T-helper 2 cell treated with Interferon-gamma antibody and Interleukin-4, amounts not matched to agents 100 ng/mL and 5 ng/mL, for 36 hours (primary cell): Measurements from ENCODE around the gene CAPN1. TPM values are rescaled to one million over a fixed set of nuclear protein-coding genes. Genes with fewer than 3 reads are reported as not detected.

ENCODE experiments used
- intact Hi-C: fragments of 100-400 bp; cut with micrococcal nuclease; formaldehyde crosslinking; loops from one replicate; pipeline ENCODE4 v1.15.1; 2023
- total RNA-seq: library from RNA; stranded (reverse); gene quantifications from 2 replicates; pipeline ENCODE4 v1.2.3, GENCODE V29; 2022

The CAPN1 gene
- total RNA-seq, 1 donor from 2014 or later: 205 TPM

DNA sequence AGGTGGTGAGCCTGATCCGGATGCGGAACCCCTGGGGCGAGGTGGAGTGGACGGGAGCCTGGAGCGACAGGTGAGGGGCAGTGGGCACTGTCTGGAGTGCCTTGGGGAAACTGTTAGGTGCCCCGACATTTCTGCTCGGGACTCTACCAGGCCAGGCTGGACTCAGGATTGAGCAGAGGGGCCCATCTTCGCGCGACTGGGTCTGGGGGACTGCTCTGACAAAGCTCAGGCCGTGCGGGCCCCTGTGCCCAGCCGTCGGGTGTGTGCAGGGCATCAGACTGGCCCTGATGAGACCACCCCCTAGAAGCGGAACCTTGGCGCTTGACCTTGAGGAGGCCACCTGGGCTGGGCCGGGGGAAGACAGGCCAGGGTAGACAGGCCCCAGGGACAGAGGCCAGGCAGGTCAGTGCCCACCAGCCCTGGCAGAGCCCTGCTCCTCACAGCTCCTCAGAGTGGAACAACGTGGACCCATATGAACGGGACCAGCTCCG, 6.3 kb downstream of the CAPN1 start:
- intact Hi-C loops: loop anchor here (10.0 kb wide), 1 partner anchor 77 kb away; the partner anchor contains the start of gene POLA2

DNA sequence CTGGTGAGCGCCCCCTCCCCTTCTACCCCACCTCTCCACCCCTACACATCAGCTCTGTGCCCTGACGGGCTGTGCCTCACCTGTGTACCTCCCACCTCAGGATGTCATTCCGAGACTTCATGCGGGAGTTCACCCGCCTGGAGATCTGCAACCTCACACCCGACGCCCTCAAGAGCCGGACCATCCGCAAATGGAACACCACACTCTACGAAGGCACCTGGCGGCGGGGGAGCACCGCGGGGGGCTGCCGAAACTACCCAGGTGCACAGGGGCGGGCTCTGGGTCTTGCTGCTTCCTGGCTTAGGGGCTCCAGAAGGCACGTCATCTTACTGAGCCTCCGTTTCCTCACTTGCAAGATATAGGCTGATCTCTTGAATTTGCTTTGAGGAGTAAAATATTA, 6.8 kb downstream of the CAPN1 start:
- intact Hi-C loops: loop anchor here (10.0 kb wide), 1 partner anchor 76 kb away; the partner anchor contains the start of gene POLA2

DNA sequence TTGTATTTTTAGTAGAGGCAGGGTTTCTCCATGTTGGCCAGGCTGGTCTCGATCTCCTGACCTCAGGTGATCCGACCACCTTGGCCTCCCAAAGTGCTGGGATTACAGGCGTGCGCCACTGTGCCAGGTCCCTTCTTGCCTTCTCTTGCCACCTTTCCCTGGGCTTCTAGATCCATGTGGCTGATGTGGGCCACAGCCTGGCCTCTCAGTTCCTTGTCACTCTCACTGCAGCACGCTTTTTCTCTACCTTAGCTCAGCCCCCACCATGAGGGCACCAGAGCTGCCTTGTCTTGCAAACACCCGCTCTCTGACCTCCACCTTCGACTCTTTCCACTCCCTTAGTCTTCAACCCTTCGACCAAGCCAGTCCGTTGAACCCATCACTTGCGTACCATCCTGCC, 7.5 kb downstream of the CAPN1 start:
- intact Hi-C loops: loop anchor here (10.0 kb wide), 1 partner anchor 76 kb away; the partner anchor contains the start of gene POLA2

DNA sequence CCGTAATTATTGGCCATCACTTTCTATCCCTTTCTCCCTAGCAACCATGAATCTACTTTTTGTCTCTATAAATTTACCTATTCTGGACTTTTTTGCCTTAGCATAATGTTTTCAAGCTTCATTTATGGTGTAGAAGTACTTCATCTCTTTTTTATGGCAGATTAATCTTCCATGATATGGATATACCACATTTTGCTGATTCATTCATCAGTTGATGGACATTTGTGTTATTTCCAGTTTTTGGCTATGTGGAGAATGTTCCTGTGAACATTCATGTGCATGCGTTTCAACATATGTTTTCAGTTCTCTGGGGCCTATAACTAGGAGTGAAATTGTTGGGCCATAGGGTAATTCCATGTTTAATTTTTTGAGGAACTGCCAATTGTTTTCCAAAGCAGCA, 12.8 kb downstream of the CAPN1 start:
- intact Hi-C loops: no loop called here

DNA sequence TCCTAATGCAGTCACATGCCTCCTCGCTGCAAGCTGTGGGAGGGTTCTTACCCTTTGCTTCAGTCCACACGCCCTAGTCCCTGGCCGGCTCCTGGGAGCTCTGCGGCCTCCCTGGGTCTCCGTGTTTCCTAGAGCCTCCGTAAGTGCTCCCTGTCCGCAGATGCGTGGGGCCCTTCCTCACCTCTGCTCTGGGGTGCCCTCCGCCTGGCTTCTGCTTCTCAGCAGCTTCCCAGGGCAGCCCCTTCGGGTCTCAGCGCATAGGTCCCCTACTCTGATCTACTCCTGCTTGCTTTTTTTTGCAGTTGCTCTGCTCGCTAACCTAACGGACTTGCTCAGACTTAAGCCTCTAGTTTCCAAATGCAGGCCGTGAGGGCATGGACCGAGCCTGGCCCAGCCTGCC, 22.4 kb downstream of the CAPN1 start:
- intact Hi-C loops: no loop called here

DNA sequence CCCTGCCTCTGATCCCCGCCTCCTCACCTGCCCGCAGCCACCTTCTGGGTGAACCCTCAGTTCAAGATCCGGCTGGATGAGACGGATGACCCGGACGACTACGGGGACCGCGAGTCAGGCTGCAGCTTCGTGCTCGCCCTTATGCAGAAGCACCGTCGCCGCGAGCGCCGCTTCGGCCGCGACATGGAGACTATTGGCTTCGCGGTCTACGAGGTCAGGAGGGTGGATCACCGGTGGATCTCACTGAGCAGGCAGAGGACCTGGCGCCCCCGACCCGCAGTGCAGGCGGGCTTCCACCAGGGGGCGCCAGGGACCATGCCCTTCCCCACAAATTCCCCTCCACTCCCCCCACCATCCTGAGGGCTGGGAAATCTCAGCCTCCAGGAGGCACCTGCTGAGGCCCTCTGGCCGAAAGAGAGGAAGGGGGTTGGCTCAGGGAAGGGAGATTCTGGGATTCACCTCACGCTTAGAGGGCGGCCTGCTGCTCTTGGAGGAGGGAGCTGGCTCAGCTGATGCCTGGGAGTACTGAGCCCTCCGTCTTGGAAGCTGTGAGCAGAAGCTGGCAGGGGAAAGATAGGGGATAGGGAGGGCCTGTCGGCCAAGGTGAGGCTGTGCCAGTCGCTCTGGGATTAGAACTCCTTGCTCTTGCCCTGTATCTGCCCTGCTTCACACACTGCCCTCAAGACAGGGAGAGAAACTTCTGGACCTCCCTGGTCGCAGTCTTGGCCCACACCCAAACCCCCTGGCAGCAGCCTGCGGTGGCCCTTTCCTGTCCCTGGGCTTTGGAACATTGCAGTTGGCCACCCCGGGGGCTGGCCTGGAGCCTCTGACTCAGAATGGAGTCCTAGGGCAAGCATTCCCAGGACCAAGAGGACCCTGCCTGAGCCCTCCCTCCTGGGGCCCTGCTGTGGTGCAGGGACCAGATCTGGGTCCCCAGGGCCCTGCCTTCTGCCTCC, 23.2 kb downstream of the CAPN1 start:
- intact Hi-C loops: no loop called here

DNA sequence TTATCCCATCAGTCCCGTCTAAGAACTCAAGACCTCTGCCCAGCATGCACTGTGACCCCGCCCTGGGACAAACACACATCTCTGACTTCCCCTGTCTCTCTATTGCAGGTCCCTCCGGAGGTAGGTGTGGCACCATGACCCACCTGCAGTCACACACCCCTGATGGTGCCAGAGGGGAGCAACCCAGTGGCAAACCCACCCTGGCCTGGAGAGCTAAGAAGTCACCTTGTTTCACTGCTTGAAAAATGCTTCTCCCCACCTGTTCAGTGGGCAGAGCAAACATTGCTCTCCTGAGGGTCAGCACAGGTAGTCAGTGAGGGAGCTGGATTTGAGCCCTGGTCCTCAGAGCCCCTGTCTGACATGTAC, 23.9 kb downstream of the CAPN1 start:
- intact Hi-C loops: no loop called here

DNA sequence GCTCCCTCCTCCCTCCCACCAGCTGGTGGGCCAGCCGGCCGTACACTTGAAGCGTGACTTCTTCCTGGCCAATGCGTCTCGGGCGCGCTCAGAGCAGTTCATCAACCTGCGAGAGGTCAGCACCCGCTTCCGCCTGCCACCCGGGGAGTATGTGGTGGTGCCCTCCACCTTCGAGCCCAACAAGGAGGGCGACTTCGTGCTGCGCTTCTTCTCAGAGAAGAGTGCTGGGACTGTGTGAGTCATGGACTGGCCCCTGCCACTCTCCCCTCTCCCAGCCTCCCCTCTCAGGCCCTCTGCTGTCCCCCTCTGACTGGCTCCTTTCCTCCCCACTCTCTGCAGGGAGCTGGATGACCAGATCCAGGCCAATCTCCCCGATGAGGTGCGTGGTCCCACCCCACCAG, 24.7 kb downstream of the CAPN1 start:
- intact Hi-C loops: no loop called here

DNA sequence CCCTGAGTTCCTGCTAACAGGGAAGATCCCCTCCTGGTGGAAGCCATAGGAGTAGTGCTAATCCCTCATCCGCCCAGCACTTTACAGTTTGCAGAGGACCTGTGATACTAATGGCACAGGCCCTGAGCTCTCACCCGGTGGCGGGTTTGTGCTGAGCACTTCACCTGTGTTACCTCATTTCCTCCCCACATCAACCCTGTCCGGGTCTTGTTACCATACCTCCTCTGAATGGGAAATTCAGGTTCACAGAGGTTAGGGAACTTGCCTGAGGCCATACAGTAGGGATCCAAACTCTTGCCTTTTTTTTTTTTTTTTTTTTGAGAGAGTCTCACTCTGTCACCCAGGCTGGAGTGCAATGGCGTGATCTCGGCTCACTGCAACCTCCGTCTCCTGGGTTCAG, 25.2 kb downstream of the CAPN1 start:
- intact Hi-C loops: no loop called here

DNA sequence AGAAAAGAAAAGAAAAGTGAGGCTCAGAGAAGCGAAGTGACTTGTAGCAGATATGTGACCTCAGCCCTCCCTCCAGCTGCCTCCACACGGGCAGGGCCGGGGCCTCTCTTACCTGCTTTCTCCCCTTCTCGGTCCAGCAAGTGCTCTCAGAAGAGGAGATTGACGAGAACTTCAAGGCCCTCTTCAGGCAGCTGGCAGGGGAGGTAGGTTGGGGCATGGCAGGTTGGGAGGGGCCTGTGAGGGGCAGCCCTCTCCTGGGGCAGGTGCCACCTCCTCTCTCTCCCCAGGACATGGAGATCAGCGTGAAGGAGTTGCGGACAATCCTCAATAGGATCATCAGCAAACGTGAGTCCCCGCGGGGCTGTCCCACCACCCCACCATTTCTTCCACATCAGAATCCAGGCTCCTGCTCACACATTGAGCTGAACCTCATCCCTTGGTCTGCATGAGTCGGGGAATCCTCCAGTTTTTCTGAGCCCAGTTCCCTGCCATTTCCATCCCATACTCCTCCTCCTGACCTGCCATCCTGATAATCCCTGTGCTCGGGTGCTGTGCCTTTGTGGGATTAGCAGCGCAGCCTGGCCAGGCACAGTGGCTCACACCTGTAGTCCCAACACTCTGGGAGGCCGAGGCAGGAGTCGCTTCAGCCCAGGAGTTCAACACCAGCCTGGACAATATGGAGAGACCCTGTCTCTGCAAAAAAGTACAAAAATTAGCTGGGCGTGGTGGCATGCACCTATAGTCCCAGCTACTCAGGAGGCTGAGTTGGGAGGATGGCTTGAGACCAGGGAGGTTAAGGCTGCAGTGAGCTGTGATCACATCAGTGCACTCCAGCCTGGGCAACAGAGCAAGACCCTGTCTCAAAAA, 26.4 kb downstream of the CAPN1 start:
- intact Hi-C loops: no loop called here

DNA sequence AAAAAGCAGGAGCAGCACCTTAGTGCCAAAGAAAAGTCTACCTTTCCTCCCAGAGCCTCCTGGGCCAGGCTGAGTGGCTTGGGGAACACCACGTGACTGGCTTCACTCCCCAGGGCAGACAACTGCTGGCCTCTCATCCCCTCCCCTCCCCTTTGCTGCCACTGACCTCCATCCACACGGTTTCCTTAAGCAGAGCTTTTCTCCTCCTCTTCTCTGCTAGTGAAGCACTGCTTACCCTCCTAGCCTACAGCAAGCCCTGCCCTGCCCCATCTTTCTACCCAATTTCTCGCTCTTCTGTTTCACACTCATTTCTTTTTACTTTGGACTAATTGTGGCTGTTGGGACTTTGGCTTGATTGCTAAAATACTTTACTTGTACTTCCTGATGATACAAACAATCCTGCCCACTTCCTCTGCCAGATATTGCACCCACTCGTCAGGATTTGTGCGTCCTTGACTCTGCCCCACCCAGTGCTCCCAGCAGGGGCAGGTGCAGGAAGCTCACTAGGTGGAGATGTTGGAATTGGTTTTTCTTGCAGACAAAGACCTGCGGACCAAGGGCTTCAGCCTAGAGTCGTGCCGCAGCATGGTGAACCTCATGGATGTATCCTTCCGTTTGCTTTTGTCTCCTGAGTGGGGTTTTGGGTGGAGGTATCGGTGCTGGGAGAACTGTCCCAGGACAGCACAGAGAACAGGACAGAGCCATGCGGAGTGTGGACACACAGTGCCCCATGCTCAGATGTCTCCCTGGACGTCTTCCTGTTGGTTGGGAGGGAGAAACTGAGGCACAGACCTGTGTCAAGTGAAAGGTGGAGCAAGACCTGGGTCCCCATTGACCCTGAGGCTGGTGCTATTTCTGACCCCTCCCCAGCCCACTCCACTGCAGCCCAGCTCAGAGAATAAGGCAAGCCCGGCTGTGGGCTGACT, 27.3 kb downstream of the CAPN1 start:
- intact Hi-C loops: no loop called here

DNA sequence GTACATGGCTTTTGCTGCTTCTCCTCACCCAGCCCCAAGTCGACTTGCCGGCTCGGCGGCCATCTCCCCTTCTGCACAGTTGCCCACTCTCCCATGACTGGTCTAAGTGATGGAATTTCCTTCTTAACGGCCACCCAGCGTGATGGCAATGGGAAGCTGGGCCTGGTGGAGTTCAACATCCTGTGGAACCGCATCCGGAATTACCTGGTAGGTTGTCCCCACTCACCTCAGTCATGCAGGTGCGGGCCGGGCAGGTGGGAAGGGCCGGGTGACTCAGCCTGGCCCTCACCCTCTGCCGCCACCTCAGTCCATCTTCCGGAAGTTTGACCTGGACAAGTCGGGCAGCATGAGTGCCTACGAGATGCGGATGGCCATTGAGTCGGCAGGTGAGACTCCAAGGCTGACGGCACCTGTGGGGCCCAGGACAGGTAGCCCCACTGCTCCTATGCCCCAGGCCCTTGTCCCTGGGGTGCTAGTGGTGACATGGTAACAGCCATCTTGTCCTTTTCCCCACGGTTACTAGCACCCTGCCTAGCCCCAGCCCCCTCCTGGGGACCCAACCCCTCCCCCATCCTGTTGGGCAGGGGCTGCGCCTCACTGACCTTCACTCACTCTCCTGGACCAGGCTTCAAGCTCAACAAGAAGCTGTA, 28.1 kb downstream of the CAPN1 start:
- intact Hi-C loops: no loop called here

DNA sequence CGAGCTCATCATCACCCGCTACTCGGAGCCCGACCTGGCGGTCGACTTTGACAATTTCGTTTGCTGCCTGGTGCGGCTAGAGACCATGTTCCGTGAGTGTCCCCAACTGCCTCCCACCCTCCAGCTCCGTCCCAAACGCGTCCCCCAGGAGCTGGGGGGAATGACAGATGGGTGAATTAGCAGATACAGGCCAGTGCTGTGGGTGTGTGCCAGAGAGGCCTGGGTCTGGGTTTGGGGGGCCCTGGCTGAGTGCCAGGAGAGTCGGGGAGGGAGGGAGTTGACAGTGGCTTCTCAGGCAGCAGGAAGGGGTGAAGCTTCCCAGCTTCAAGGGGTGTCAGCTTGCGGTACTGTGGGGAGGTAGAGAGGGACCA, 28.6 kb downstream of the CAPN1 start:
- intact Hi-C loops: no loop called here

DNA sequence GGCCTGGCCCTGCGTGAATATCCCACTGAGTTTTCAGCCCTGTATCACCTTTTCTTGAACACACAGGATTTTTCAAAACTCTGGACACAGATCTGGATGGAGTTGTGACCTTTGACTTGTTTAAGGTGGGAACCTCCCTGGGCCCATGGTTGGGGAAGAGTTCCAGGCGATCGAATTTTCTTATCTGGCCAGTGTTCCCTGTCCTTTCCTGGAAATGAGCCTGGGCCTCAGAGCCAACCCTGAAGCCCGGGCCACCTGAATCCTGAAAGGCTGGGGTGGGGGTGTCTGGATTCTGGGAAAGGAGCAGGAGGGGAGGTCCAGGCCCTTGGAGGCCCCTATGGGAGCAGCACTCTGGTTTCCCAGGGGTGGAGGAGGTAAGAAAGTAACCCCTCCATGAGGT, 29.0 kb downstream of the CAPN1 start:
- intact Hi-C loops: no loop called here

DNA sequence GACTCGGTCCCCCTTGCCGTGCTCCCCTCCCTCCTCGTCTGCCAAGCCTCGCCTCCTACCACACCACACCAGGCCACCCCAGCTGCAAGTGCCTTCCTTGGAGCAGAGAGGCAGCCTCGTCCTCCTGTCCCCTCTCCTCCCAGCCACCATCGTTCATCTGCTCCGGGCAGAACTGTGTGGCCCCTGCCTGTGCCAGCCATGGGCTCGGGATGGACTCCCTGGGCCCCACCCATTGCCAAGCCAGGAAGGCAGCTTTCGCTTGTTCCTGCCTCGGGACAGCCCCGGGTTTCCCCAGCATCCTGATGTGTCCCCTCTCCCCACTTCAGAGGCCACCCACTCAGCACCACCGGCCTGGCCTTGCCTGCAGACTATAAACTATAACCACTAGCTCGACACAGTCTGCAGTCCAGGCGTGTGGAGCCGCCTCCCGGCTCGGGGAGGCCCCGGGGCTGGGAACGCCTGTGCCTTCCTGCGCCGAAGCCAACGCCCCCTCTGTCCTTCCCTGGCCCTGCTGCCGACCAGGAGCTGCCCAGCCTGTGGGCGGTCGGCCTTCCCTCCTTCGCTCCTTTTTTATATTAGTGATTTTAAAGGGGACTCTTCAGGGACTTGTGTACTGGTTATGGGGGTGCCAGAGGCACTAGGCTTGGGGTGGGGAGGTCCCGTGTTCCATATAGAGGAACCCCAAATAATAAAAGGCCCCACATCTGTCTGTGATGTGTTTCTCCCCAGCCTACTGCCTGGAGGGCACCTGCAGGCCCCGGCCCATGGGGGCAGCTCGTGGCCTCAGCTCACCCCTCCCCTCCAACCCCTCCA, 29.8 kb downstream of the CAPN1 start:
- intact Hi-C loops: no loop called here

DNA sequence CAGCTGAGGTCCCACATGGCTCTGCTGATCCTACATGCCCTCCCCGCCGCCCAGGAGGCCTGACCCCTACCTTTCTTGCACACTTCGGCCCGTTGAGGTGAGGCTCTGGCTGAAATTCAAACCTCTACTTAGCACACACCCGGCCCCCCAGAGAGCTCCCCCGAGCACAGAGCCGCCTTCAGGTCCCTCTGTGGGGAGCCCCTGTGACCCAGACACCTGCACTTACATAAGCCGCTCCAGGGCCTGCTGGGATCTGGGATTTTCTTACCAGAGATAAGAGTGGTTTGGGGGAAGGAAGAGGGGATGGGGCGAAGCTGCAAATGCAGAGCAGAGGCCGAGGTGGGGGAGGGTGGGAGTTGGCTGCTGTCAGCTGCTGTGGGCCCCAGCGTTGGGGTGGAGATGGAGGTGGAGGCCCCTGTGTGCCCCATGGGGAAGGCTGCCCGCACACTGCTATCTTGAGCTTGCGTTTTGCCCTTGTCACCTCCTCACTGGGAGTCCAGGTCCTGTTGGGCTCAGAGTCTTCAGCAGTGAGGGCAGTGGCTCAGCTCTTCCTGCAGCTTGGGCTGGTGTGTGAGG, 30.6 kb downstream of the CAPN1 start:
- intact Hi-C loops: no loop called here

DNA sequence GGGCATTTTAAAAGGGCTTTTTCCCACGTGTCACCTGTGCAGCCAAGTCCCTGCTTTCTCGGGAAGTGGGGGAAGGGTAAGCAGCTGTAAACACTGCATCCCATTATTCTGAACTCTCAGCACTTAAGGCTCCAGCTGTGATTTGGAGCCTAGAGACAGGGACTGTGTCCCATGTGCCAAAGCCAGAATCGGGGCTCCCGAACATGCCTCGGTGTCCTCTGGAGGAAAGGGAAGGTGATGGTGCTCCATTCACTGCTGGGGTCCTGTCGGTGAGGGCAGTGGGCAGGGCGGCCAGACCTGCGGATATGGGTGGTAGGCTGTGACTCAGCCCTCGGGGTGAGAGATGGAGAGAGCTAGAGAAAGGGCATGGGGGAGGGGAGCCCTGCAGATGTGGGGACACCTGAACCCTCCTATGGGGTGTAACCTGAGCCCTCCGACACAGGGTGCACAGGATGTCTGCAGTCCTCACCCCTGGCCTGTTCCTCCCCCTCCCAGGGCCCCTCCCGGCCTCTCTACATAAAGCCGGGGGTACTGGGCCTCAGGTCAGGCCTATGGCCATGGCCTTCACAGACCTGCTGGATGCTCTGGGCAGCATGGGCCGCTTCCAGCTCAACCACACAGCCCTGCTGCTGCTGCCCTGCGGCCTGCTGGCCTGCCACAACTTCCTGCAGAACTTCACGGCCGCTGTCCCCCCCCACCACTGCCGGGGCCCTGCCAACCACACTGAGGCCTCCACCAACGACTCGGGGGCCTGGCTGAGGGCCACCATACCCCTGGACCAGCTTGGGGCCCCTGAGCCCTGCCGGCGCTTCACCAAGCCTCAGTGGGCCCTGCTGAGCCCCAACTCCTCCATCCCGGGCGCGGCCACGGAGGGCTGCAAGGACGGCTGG, 31.8 kb downstream of the CAPN1 start:
- intact Hi-C loops: no loop called here

DNA sequence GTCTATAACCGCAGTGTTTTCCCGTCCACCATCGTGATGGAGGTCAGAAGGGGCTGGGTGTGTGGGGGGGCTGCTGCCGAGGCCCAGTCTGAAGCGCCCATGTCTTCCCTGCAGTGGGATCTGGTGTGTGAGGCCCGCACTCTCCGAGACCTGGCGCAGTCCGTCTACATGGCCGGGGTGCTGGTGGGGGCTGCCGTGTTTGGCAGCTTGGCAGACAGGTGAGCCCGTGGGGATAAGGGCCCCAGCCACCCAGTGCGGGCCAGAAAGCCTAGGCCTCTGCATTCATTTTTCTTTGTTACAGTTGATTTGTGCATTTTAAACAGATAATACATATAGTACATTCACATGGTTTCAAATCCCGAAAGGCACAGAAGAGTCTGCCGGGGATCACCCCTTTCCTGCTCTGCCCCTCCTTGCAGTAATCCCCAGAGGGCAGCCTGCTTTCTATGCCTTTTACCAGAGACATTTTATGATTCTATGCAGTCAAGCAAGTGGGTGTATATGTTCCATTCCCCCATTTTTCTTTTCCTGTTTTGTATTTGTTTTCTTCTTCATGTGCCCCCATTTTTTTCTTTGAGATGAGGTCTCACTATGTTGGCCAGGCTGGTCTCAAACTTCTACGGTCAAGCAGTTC, 32.6 kb downstream of the CAPN1 start:
- intact Hi-C loops: no loop called here
